DMS153 (cell line): ENCODE results near the gene DGKQ.
"Not testable (repeated sequence)": the region's sequence is repeated elsewhere in the genome, so short reads cannot be mapped to it uniquely, and the experiment has no call there.

Experiments
- DNase-seq: peaks from one replicate; lab custom pipeline; 2025; lab: John Stamatoyannopoulos, UW

DGKQ gene

GRCh38 chr4:976016-976415 lies 2.6 kb upstream of the DGKQ start:
- not testable (repeated sequence) for DNase-seq

GRCh38 chr4:974668-975067 lies 1.3 kb upstream of the DGKQ start:
- no peak for DNase-seq

GRCh38 chr4:972651-973424 lies 531 bp downstream of the DGKQ start:
- no peak for DNase-seq

- no peak for DNase-seq
Measured at GRCh38 chr4:971666-972500, 1.5 kb downstream of the DGKQ start.

GRCh38 chr4:970854-971520 lies 2.4 kb downstream of the DGKQ start:
- DNase-seq = no peak

GRCh38 chr4:970046-970745 lies 3.2 kb downstream of the DGKQ start:
- no peak for DNase-seq

GRCh38 chr4:968621-969394 lies 4.6 kb downstream of the DGKQ start:
- no peak for DNase-seq

- no peak for DNase-seq
Measured at GRCh38 chr4:968221-968620, 5.1 kb downstream of the DGKQ start.

GRCh38 chr4:967113-968104 lies 6.0 kb downstream of the DGKQ start:
- DNase-seq = no peak

GRCh38 chr4:966266-967112 lies 6.9 kb downstream of the DGKQ start:
- DNase-seq = no peak

- no peak for DNase-seq
Measured at GRCh38 chr4:965766-966134, 7.6 kb downstream of the DGKQ start.

- no peak for DNase-seq
Measured at GRCh38 chr4:965048-965765, 8.2 kb downstream of the DGKQ start.

GRCh38 chr4:964346-965025 lies 8.9 kb downstream of the DGKQ start:
- DNase-seq = no peak

- DNase-seq = no peak
Measured at GRCh38 chr4:963276-964225, 9.8 kb downstream of the DGKQ start.

- peak; percentile 53 for DNase-seq
Measured at GRCh38 chr4:962231-963208, 10.8 kb downstream of the DGKQ start.
